Fibroblast of lung (primary cell): ENCODE measurements around the gene GIT2.

Source experiments
- EZH2 ChIP-seq: IDR thresholded peaks from 2 replicates; pipeline ENCODE4 v1.5.1; 2012; ENCODE audit warnings: low read length, control low read depth, mild to moderate bottlenecking; ENCODE audit errors: missing control alignments
- TF ChIP-seq, protein P1 (sequence below), 2 donors: IDR thresholded peaks in 1 of 2; conservative IDR thresholded peaks in 1 of 2; 1 replicate in 1 of 2; 2 replicates in 1 of 2; pipeline ENCODE4 v1.5.1; 2011 to 2012; ENCODE audit warnings: low read length in 2 of 2, control low read depth in 1 of 2, inconsistent platforms in 1 of 2, low read depth in 1 of 2, mild to moderate bottlenecking in 1 of 2

- TF ChIP-seq, protein P1, sequence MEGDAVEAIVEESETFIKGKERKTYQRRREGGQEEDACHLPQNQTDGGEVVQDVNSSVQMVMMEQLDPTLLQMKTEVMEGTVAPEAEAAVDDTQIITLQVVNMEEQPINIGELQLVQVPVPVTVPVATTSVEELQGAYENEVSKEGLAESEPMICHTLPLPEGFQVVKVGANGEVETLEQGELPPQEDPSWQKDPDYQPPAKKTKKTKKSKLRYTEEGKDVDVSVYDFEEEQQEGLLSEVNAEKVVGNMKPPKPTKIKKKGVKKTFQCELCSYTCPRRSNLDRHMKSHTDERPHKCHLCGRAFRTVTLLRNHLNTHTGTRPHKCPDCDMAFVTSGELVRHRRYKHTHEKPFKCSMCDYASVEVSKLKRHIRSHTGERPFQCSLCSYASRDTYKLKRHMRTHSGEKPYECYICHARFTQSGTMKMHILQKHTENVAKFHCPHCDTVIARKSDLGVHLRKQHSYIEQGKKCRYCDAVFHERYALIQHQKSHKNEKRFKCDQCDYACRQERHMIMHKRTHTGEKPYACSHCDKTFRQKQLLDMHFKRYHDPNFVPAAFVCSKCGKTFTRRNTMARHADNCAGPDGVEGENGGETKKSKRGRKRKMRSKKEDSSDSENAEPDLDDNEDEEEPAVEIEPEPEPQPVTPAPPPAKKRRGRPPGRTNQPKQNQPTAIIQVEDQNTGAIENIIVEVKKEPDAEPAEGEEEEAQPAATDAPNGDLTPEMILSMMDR (conservative IDR thresholded peaks at IDR 0.05 in 1 of 2, IDR thresholded peaks at IDR 0.05 in 1 of 2; ENCODE audit: low read depth in 1 of 2, low read length in 2 of 2): no peak
- no peak for TF ChIP-seq EZH2
These were observed 103.4 kb downstream of the GIT2 start for GRCh38 chr12:109892748-109893147.
